Measurements from ENCODE around the gene B4GALT2.

B4GALT2 gene

DNA sequence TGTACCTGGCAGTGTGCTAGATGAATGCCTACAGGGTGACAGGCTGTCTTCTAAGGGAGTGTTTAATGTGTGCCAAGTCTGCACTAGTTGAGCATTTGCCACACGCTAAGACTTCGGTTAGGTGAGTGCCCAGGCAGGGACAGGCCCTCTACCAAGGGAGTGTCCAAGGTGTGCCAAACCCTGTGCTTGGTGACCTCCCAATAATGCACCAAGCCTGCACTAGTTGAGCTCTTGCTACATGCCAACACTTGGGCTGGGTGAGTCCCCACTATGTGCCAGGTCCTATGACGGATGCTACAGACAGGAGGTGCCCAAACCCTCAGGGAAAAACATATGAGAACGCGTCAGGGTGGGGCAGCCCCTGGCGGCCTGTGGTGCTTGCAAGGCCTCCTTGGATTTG, 41.5 kb downstream of the B4GALT2 start:
- Histone ChIP-seq H3K36me3 (ENCODE audit: low read length) (no peaks in the 10 kb centered on the region), H3K9me2 (replicated peaks; ENCODE audit: insufficient read depth, low read length) (no peaks in the 10 kb centered on the region), H3K9me3 (ENCODE audit: insufficient read depth, low read length) (no peaks in the 10 kb centered on the region), H3K9ac (ENCODE audit: low read length) (no peak overlapping the region), H3K4me3 (ENCODE audit: insufficient read depth, low read length, poor library complexity, severe bottlenecking) (no peak overlapping the region), H3K79me2 (ENCODE audit: insufficient read depth, low read length) (no peaks in the 10 kb centered on the region), H3K27me3 (ENCODE audit: low read length) (no peaks in the 10 kb centered on the region), H2AFZ (ENCODE audit: low read depth, low read length, severe bottlenecking) (no peak overlapping the region), H3K4me2 (ENCODE audit: low read depth, low read length, poor library complexity, severe bottlenecking) (no peak overlapping the region), H3K27ac (ENCODE audit: low read depth, low read length) (no peak overlapping the region), H4K20me1 (ENCODE audit: low read depth, low read length) (no peaks in the 10 kb centered on the region), H3F3A (ENCODE audit: insufficient read depth) (no peaks in the 10 kb centered on the region)
- TF ChIP-seq, protein P1, sequence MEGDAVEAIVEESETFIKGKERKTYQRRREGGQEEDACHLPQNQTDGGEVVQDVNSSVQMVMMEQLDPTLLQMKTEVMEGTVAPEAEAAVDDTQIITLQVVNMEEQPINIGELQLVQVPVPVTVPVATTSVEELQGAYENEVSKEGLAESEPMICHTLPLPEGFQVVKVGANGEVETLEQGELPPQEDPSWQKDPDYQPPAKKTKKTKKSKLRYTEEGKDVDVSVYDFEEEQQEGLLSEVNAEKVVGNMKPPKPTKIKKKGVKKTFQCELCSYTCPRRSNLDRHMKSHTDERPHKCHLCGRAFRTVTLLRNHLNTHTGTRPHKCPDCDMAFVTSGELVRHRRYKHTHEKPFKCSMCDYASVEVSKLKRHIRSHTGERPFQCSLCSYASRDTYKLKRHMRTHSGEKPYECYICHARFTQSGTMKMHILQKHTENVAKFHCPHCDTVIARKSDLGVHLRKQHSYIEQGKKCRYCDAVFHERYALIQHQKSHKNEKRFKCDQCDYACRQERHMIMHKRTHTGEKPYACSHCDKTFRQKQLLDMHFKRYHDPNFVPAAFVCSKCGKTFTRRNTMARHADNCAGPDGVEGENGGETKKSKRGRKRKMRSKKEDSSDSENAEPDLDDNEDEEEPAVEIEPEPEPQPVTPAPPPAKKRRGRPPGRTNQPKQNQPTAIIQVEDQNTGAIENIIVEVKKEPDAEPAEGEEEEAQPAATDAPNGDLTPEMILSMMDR (IDR thresholded peaks at IDR 0.05; ENCODE audit: insufficient read depth, low read length, poor library complexity, severe bottlenecking): no peak
- no peak for TF ChIP-seq EZH2phosphoT487 (conservative IDR thresholded peaks at IDR 0.05; ENCODE audit: low read length)

DNA sequence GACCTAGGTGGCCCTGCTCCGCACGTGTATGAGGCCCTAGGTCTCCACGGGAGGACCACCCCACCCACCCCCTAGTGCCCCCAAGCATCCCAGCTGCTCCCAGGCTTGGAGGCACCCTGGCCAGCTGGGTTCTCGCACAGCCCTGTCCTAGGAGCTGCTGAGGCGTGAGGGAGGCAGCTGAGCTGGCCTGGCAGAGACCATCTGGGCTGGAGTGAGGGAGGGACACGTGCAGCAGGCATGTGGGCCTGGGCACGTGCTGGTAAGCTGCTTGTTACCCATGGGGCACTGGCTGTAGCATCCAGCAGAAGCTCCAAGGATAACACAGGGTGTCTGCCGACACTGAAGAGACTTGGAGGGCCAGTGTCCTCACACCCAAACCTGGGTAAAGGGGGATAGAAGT, 42.1 kb downstream of the B4GALT2 start:
- no peak for TF ChIP-seq EZH2phosphoT487 (conservative IDR thresholded peaks at IDR 0.05; ENCODE audit: low read length)
- TF ChIP-seq, protein P1 (IDR thresholded peaks at IDR 0.05; ENCODE audit: insufficient read depth, low read length, poor library complexity, severe bottlenecking): no peak
- Histone ChIP-seq H3K9me3 (ENCODE audit: insufficient read depth, low read length) (no peaks in the 10 kb centered on the region), H3K4me2 (ENCODE audit: low read depth, low read length, poor library complexity, severe bottlenecking) (no peak overlapping the region), H3K9ac (ENCODE audit: low read length) (no peak overlapping the region), H3K79me2 (ENCODE audit: insufficient read depth, low read length) (no peaks in the 10 kb centered on the region), H3K27me3 (ENCODE audit: low read length) (no peaks in the 10 kb centered on the region), H3K27ac (ENCODE audit: low read depth, low read length) (no peak overlapping the region), H2AFZ (ENCODE audit: low read depth, low read length, severe bottlenecking) (no peak overlapping the region), H4K20me1 (ENCODE audit: low read depth, low read length) (no peaks in the 10 kb centered on the region), H3F3A (ENCODE audit: insufficient read depth) (no peaks in the 10 kb centered on the region), H3K9me2 (replicated peaks; ENCODE audit: insufficient read depth, low read length) (no peaks in the 10 kb centered on the region), H3K4me3 (ENCODE audit: insufficient read depth, low read length, poor library complexity, severe bottlenecking) (no peak overlapping the region), H3K36me3 (ENCODE audit: low read length) (no peaks in the 10 kb centered on the region)

DNA sequence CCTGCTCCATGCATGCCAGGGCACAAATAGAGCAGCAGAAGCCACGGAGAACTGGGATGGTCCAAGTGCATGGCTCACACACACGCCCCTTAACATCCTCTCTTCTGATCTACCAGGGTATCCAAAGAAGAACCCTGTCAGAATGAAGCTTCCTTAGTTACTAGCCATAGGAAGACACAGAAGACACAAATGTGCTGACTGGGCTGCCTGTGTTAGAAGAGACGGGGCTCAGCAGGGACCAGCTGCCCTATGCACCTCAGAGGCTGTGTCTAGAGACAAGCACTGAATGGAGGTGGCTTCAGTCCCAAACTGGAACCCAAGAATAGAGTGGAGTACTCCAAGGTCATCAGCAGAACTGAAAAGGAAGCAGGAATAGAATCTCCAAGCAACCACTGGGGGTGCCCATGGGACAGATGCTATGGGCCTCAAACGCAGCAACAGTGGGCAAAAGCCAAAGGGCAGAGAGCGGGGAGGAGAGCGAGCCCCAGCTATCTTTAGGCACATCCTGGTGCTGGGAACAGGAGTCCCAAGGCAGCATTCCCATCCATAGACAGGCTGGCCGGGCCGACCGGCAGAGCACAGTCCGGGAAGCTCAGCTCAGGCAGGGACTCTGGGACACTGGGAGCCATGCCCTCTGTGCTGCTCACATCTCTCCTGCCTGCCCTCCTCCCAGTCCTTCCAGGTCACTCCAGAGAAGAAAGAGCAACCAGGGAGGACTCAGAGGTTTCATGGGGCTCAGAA, 42.7 kb downstream of the B4GALT2 start:
- Histone ChIP-seq H3K4me2 (ENCODE audit: low read depth, low read length, poor library complexity, severe bottlenecking) (no peak overlapping the region), H3K36me3 (ENCODE audit: low read length) (no peaks in the 10 kb centered on the region), H4K20me1 (ENCODE audit: low read depth, low read length) (no peaks in the 10 kb centered on the region), H3F3A (ENCODE audit: insufficient read depth) (no peaks in the 10 kb centered on the region), H3K9me3 (ENCODE audit: insufficient read depth, low read length) (no peaks in the 10 kb centered on the region), H3K9ac (ENCODE audit: low read length) (no peak overlapping the region), H2AFZ (ENCODE audit: low read depth, low read length, severe bottlenecking) (no peak overlapping the region), H3K79me2 (ENCODE audit: insufficient read depth, low read length) (no peaks in the 10 kb centered on the region), H3K9me2 (replicated peaks; ENCODE audit: insufficient read depth, low read length) (no peaks in the 10 kb centered on the region), H3K27ac (ENCODE audit: low read depth, low read length) (no peak overlapping the region), H3K27me3 (ENCODE audit: low read length) (no peaks in the 10 kb centered on the region), H3K4me3 (ENCODE audit: insufficient read depth, low read length, poor library complexity, severe bottlenecking) (no peak overlapping the region)
- no peak for TF ChIP-seq EZH2phosphoT487 (conservative IDR thresholded peaks at IDR 0.05; ENCODE audit: low read length)
- TF ChIP-seq, protein P1 (IDR thresholded peaks at IDR 0.05; ENCODE audit: insufficient read depth, low read length, poor library complexity, severe bottlenecking): no peak
